SIG-M5 (cell line): Measurements from ENCODE around the gene CENPB.

Experiments
- DNase-seq: peaks from one replicate; lab custom pipeline; 2025; lab: John Stamatoyannopoulos, UW

The CENPB gene

GRCh38 chr20:3748073-3748472 lies 38.5 kb downstream of the CENPB start:
- no peak for DNase-seq

GRCh38 chr20:3747471-3747870 lies 39.1 kb downstream of the CENPB start:
- DNase-seq, result no peak

- no peak for DNase-seq
Measured at GRCh38 chr20:3745686-3746173, 40.8 kb downstream of the CENPB start.

- no peak for DNase-seq
Measured at GRCh38 chr20:3744806-3745685, 41.5 kb downstream of the CENPB start.

GRCh38 chr20:3744037-3744436 lies 42.5 kb downstream of the CENPB start:
- DNase-seq, result no peak

- no peak for DNase-seq
Measured at GRCh38 chr20:3743251-3743650, 43.3 kb downstream of the CENPB start.

- DNase-seq, result no peak
Measured at GRCh38 chr20:3741836-3742458, 44.6 kb downstream of the CENPB start.

GRCh38 chr20:3740615-3741301 lies 45.8 kb downstream of the CENPB start:
- no peak for DNase-seq

GRCh38 chr20:3739926-3740451 lies 46.6 kb downstream of the CENPB start:
- no peak for DNase-seq

- DNase-seq, result no peak
Measured at GRCh38 chr20:3739054-3739925, 47.2 kb downstream of the CENPB start.

- DNase-seq, result no peak
Measured at GRCh38 chr20:3738111-3739053, 48.2 kb downstream of the CENPB start.

- DNase-seq, result no peak
Measured at GRCh38 chr20:3735768-3736167, 50.8 kb downstream of the CENPB start.

GRCh38 chr20:3734111-3734843 lies 52.3 kb downstream of the CENPB start:
- no peak for DNase-seq
